ENCODE data around the gene RASGEF1C. TPM values are rescaled to one million over a fixed set of nuclear protein-coding genes. Genes with fewer than 3 reads are reported as not detected.

RASGEF1C gene
- total and polyA plus RNA-seq, 2 experiments from 2014 or later: 0.40 to 0.42 TPM

DNA sequence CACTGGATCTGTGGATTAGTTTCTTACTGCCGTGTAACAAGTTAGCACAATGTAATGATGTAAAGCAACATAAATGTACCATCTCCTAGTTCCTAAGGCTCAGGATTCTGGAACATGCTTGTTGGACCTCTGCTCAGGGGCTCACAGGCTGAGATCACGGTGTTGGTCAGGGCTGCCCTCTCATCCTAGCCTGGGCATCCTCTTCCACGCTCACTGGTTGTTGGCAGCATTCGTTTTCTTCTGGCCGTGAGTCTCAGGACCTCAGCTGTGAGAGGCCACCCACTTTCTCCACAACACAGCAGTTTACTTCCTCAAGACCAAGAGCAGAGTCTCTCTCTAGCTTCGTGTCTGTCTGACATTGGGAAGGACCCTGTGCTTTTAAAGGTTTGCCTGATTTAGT is 17.3 kb downstream of the RASGEF1C start:
- Mint-ChIP-seq H3K36me3 (ENCODE audit: low read depth) (no peaks in the 10 kb centered on the region), H3K9me3 (peaks cover 18% of the 10 kb centered on the region; the same call in 2 of the 3 replicates), H3K27ac (no peak overlapping the region), H3K27me3 (ENCODE audit: insufficient read depth, low read depth, poor library complexity) (no peaks in the 10 kb centered on the region), H3K4me1 (no peaks in the 10 kb centered on the region), H3K4me3 (no peak overlapping the region)
- TF ChIP-seq CTCF (conservative IDR thresholded peaks at IDR 0.05; ENCODE audit: low read depth in 2 of 2) (no peak), NANOG (IDR thresholded peaks at IDR 0.05; ENCODE audit: borderline replicate concordance) (no peak), EZH2phosphoT487 (IDR thresholded peaks at IDR 0.05; ENCODE audit: unreplicated experiment) (no peak), CREB1 (CRISPR knock-in tag; IDR thresholded peaks at IDR 0.05; ENCODE audit: low read depth) (no peak), JUNB (IDR thresholded peaks at IDR 0.05; ENCODE audit: unreplicated experiment) (no peak), ZNF462 (CRISPR knock-in tag; IDR thresholded peaks at IDR 0.05) (no peak), POLR2AphosphoS5 (IDR thresholded peaks at IDR 0.05; ENCODE audit: low read depth) (no peak), STAT1 (IDR thresholded peaks at IDR 0.05; ENCODE audit: unreplicated experiment) (no peak), ZNF114 (CRISPR knock-in tag; IDR thresholded peaks at IDR 0.05) (no peak), EZH2 (IDR thresholded peaks at IDR 0.05; ENCODE audit: low read depth, unreplicated experiment) (no peak), ZNF331 (CRISPR knock-in tag; IDR thresholded peaks at IDR 0.05; ENCODE audit: low read depth) (no peak)
- TF ChIP-seq, protein P1, sequence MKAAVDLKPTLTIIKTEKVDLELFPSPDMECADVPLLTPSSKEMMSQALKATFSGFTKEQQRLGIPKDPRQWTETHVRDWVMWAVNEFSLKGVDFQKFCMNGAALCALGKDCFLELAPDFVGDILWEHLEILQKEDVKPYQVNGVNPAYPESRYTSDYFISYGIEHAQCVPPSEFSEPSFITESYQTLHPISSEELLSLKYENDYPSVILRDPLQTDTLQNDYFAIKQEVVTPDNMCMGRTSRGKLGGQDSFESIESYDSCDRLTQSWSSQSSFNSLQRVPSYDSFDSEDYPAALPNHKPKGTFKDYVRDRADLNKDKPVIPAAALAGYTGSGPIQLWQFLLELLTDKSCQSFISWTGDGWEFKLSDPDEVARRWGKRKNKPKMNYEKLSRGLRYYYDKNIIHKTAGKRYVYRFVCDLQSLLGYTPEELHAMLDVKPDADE (IDR thresholded peaks at IDR 0.05): no peak
- TF ChIP-seq, protein P2, sequence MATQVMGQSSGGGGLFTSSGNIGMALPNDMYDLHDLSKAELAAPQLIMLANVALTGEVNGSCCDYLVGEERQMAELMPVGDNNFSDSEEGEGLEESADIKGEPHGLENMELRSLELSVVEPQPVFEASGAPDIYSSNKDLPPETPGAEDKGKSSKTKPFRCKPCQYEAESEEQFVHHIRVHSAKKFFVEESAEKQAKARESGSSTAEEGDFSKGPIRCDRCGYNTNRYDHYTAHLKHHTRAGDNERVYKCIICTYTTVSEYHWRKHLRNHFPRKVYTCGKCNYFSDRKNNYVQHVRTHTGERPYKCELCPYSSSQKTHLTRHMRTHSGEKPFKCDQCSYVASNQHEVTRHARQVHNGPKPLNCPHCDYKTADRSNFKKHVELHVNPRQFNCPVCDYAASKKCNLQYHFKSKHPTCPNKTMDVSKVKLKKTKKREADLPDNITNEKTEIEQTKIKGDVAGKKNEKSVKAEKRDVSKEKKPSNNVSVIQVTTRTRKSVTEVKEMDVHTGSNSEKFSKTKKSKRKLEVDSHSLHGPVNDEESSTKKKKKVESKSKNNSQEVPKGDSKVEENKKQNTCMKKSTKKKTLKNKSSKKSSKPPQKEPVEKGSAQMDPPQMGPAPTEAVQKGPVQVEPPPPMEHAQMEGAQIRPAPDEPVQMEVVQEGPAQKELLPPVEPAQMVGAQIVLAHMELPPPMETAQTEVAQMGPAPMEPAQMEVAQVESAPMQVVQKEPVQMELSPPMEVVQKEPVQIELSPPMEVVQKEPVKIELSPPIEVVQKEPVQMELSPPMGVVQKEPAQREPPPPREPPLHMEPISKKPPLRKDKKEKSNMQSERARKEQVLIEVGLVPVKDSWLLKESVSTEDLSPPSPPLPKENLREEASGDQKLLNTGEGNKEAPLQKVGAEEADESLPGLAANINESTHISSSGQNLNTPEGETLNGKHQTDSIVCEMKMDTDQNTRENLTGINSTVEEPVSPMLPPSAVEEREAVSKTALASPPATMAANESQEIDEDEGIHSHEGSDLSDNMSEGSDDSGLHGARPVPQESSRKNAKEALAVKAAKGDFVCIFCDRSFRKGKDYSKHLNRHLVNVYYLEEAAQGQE (IDR thresholded peaks at IDR 0.05; ENCODE audit: unreplicated experiment): no peak
- no peak for ATAC-seq
- no peak for DNase-seq (ENCODE audit: low spot score)
- Histone ChIP-seq H3K4me3 (no peak overlapping the region), H3K36me3 (ENCODE audit: insufficient read depth) (no peaks in the 10 kb centered on the region), H4K20me1 (replicated peaks; ENCODE audit: insufficient read depth) (no peaks in the 10 kb centered on the region), H2AFZ (no peak overlapping the region), H3F3A (replicated peaks; ENCODE audit: low read depth) (no peaks in the 10 kb centered on the region), H3K4me1 (ENCODE audit: insufficient read depth) (no peaks in the 10 kb centered on the region), H3K27ac (ENCODE audit: low read depth) (no peak overlapping the region), H3K79me2 (replicated peaks; ENCODE audit: insufficient read depth) (no peaks in the 10 kb centered on the region), H3K27me3 (ENCODE audit: insufficient read depth) (no peaks in the 10 kb centered on the region), H3K4me2 (no peak overlapping the region), H3K9me2 (ENCODE audit: insufficient read depth) (no peaks in the 10 kb centered on the region)

All from GM23338 (cell line).